ENCODE measurements around the gene JAKMIP2.

JAKMIP2 gene

GRCh38 chr5:147819261-147819770 is 36.8 kb upstream of the JAKMIP2 start:
- Histone ChIP-seq H3K4me3 (ENCODE audit: low read depth, low read length) (no peak overlapping the region), H3K4me1 (ENCODE audit: control insufficient read depth, insufficient read depth, low read length) (no peaks in the 10 kb centered on the region), H3K27ac (ENCODE audit: extremely low read depth, low read depth, low read length) (no peak overlapping the region), H3K36me3 (ENCODE audit: control insufficient read depth in 2 of 2, insufficient read depth in 1 of 2, low read length in 2 of 2) (no peaks in the 10 kb centered on the region), H3K9me3 (ENCODE audit: control insufficient read depth, insufficient read depth, low read depth, low read length) (no peaks in the 10 kb centered on the region)
- TF ChIP-seq GLI2 (tag by site-specific recombination; IDR thresholded peaks at IDR 0.05; ENCODE audit: borderline replicate concordance, low read depth) (no peak), ZNF174 (tag by site-specific recombination; IDR thresholded peaks at IDR 0.05) (no peak), KLF17 (tag by site-specific recombination; IDR thresholded peaks at IDR 0.05) (no peak), ZNF223 (tag by site-specific recombination; IDR thresholded peaks at IDR 0.05) (no peak), ZNF629 (tag by site-specific recombination; IDR thresholded peaks at IDR 0.05) (no peak), ZNF792 (tag by site-specific recombination; IDR thresholded peaks at IDR 0.05) (no peak), ZNF426 (tag by site-specific recombination; IDR thresholded peaks at IDR 0.05) (no peak), ZNF121 (tag by site-specific recombination; IDR thresholded peaks at IDR 0.05) (no peak), KLF9 (tag by site-specific recombination; IDR thresholded peaks at IDR 0.05; ENCODE audit: low read depth) (no peak), ZBTB49 (tag by site-specific recombination; IDR thresholded peaks at IDR 0.05; ENCODE audit: low read depth) (no peak), ZBTB21 (tag by site-specific recombination; IDR thresholded peaks at IDR 0.05) (no peak), GLIS2 (tag by site-specific recombination; IDR thresholded peaks at IDR 0.05) (no peak), ZNF248 (tag by site-specific recombination; IDR thresholded peaks at IDR 0.05) (no peak), WT1 (tag by site-specific recombination; IDR thresholded peaks at IDR 0.05) (no peak), ZNF169 (tag by site-specific recombination; IDR thresholded peaks at IDR 0.05) (no peak), ZSCAN4 (tag by site-specific recombination; IDR thresholded peaks at IDR 0.05) (no peak), TRIM28 (IDR thresholded peaks at IDR 0.05; ENCODE audit: borderline replicate concordance, low read length) (no peak), ZSCAN5A (tag by site-specific recombination; IDR thresholded peaks at IDR 0.05) (no peak)
- POLR2A ChIA-PET: no interaction called here
- CTCF ChIA-PET: interaction anchor here (0.6 to 2.7 kb wide), 3 partner anchors 180 to 635 kb away, joined by 3 to 31 read pairs (median 3); no protein-coding TSS in a partner anchor

- Histone ChIP-seq H3K4me1 (ENCODE audit: control insufficient read depth, insufficient read depth, low read length) (no peaks in the 10 kb centered on the region), H3K27ac (ENCODE audit: extremely low read depth, low read depth, low read length) (no peak overlapping the region), H3K9me3 (ENCODE audit: control insufficient read depth, insufficient read depth, low read depth, low read length) (no peaks in the 10 kb centered on the region), H3K4me3 (ENCODE audit: low read depth, low read length) (no peak overlapping the region), H3K36me3 (ENCODE audit: control insufficient read depth in 2 of 2, insufficient read depth in 1 of 2, low read length in 2 of 2) (no peaks in the 10 kb centered on the region)
- ChIA-PET CTCF (interaction anchor here (2.7 kb wide), 1 partner anchor 190 kb away, joined by 31 read pairs; no protein-coding TSS in a partner anchor), POLR2A (no interaction called here)
- no peak for TF ChIP-seq ZNF837 (tag by site-specific recombination; IDR thresholded peaks at IDR 0.05)
- TF ChIP-seq ZNF654 (tag by site-specific recombination; IDR thresholded peaks at IDR 0.05; ENCODE audit: low read depth): no peak
- no peak for TF ChIP-seq ZNF148 (tag by site-specific recombination; IDR thresholded peaks at IDR 0.05; ENCODE audit: borderline replicate concordance)
- no peak for TF ChIP-seq IKZF3 (tag by site-specific recombination; IDR thresholded peaks at IDR 0.05)
- no peak for TF ChIP-seq ZNF366 (tag by site-specific recombination; conservative IDR thresholded peaks at IDR 0.05)
- TF ChIP-seq ZFP69B (tag by site-specific recombination; IDR thresholded peaks at IDR 0.05): no peak
- TF ChIP-seq ATF2 (tag by site-specific recombination; IDR thresholded peaks at IDR 0.05; ENCODE audit: low read depth): no peak
- TF ChIP-seq GLI2 (tag by site-specific recombination; IDR thresholded peaks at IDR 0.05; ENCODE audit: borderline replicate concordance, low read depth): no peak
- TF ChIP-seq REPIN1 (tag by site-specific recombination; IDR thresholded peaks at IDR 0.05; ENCODE audit: low read depth): no peak
- no peak for TF ChIP-seq ZNF341 (tag by site-specific recombination; IDR thresholded peaks at IDR 0.05; ENCODE audit: low read depth)
These were observed 35.8 kb upstream of the JAKMIP2 start for GRCh38 chr5:147818290-147818689.
